ENCODE measurements around the gene GAGE12J. TPM values are rescaled to one million over a fixed set of nuclear protein-coding genes. Genes with fewer than 3 reads are reported as not detected.
"Not testable (repeated sequence)": the region's sequence is repeated elsewhere in the genome, so short reads cannot be mapped to it uniquely, and the experiment has no call there.

The GAGE12J gene
- total RNA-seq, 1 donor from 2014 or later: not detected

DNA sequence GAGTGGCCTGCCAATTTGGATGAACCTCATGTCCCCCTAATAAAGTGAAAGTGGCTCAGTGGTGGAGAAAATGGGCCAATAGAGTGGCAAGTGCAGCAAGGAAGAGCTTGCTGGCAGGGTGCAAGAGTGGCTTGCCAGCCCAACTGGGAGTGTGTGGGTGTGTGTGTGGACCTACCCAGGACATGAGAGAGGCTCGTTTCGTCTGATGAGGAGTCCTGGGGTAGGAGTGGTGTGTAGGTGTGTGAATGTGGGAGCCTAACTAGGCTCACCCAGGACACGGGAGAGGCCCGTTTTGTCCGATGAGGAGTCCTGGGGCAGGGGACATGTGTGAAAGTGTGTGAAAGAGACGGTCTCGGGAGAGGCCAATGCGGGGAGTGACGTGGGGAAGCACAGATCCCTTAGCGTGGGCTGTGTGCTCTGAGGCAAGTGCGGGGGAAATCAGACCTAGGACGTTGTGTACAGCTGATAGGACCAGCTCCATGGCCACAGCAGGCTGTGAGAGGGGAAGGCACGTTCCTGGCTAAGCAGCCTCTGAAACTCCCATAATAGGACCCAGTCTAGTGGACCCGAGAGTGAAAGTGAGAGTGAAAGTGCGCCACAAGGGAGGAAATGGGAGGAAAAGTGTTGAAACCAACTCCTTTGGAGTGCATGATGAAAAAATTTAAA is 13.1 kb upstream of the GAGE12J start:
- intact Hi-C loops (cut with DNase I): no loop called here
- DNase-seq (peak; percentile 40), ATAC-seq (ENCODE audit: poor library complexity) (peak; percentile 75)

DNA sequence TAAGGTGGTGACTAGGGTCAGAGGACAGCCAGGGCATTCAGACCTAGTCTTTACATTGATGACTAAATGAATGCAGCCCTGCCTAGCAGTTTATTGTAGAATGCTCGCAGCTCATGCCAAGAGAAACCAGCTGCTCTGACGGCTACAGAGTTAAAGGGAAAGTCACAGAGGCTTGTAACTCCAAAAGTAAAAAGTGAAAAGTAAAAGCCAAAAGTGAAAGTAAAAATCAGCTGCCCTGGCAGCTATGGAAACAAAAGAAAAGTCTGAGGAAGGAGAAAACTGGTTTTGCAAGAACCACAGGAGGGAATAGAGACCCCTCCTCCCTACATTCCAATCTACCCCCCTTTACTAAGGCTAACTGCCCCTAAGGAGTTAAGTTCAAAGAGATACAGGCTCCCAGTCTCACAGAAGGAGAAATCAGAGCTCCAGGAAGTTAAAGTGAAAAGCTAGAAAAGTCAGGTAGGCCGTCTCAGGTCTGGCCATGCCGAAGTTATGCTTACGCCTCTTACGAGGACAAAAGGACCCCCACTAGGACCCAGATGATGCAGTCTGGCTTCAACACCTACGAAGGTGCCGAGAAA is 12.3 kb upstream of the GAGE12J start:
- ATAC-seq (ENCODE audit: poor library complexity) (peak; percentile 22), DNase-seq (no peak)
- intact Hi-C loops (cut with DNase I): no loop called here

GRCh38 chrX:49310371-49310770 is 11.5 kb upstream of the GAGE12J start:
- ATAC-seq (ENCODE audit: poor library complexity) (no peak), DNase-seq (no peak)
- intact Hi-C loops (cut with DNase I): no loop called here

DNA sequence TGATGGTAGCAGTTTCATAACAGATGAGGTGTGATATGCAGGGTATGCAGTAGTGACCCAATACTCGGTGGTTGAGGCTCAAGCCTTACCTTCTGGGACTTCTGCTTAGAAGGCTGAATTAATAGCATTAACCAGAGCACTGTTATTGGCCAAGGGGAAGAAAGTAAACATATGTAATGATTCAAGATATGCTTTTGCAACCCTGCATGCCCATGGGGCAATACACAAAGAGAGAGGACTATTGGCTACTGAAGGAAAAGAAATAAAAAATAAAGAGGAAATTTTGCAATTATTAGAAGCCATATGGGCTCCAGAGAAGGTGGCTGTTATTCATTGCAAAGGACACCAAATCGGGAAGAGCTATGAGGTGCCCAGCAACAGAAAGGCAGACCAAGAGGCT is 9.7 kb upstream of the GAGE12J start:
- DNase-seq (no peak), ATAC-seq (ENCODE audit: poor library complexity) (no peak)
- intact Hi-C loops (cut with DNase I): no loop called here

GRCh38 chrX:49316085-49316484 is 5.8 kb upstream of the GAGE12J start:
- DNase-seq (no peak), ATAC-seq (ENCODE audit: poor library complexity) (no peak)
- intact Hi-C loops (cut with DNase I): no loop called here

GRCh38 chrX:49322266-49322665 is 429 bp downstream of the GAGE12J start:
- ATAC-seq (ENCODE audit: poor library complexity); DNase-seq; intact Hi-C loops (cut with DNase I): not testable (repeated sequence)

GRCh38 chrX:49323735-49324134 is 1.9 kb downstream of the GAGE12J start:
- ATAC-seq (ENCODE audit: poor library complexity); intact Hi-C loops (cut with DNase I); DNase-seq: not testable (repeated sequence)

GRCh38 chrX:49330421-49330820 is 8.6 kb downstream of the GAGE12J start:
- ATAC-seq (ENCODE audit: poor library complexity); DNase-seq; intact Hi-C loops (cut with DNase I): not testable (repeated sequence)

DNA sequence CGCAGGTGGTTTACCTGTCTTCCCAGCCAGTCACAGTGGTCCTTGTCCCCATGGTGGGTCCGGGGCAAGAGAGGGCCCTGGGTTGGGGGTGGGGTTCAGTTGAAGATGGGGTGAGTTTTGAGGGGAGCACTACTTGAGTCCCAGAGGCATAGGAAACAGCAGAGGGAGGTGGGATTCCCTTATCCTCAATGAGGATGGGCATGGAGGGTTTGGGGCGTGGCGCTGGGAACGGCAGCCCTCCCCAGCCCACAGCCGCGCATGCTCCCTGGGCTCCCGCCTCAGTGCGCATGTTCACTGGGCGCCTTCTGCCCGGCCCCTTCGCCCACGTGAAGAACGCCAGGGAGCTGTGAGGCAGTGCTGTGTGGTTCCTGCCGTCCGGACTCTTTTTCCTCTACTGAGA is 9.4 kb downstream of the GAGE12J start, which contains the start of gene GAGE13:
Gene GAGE13, plus strand, starts transcription at position 301 of the 400 bp plus-strand sequence. CDS start 1,156 bp downstream, outside the sequence.
- ATAC-seq (ENCODE audit: poor library complexity); intact Hi-C loops (cut with DNase I); DNase-seq: not testable (repeated sequence)

- ATAC-seq (ENCODE audit: poor library complexity); intact Hi-C loops (cut with DNase I): not testable (repeated sequence)
- DNase-seq: peak; percentile 46
Observed at GRCh38 chrX:49331841-49332240, 10.0 kb downstream of the GAGE12J start.

DNA sequence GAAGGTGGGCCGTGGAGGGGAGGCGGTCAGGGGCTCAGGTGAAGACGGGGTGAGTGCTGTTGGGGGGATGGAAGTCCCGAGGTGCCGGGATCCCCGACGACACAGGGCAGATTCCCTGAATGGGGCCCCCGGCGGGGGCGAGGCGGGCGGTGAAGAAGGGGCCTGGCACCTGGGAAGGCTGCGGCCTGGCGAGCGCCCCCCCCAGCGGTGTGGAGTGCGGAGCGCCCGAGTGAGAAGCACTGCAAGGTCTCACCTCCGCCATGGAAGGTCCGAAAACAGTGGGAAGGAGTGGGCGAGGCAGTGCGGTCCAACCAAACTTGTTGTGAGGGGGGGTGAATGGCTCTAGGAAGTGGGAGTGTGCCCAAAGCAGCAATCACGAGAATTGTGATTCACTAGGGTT is 19.6 kb downstream of the GAGE12J start:
- ATAC-seq (ENCODE audit: poor library complexity); DNase-seq; intact Hi-C loops (cut with DNase I): not testable (repeated sequence)

DNA sequence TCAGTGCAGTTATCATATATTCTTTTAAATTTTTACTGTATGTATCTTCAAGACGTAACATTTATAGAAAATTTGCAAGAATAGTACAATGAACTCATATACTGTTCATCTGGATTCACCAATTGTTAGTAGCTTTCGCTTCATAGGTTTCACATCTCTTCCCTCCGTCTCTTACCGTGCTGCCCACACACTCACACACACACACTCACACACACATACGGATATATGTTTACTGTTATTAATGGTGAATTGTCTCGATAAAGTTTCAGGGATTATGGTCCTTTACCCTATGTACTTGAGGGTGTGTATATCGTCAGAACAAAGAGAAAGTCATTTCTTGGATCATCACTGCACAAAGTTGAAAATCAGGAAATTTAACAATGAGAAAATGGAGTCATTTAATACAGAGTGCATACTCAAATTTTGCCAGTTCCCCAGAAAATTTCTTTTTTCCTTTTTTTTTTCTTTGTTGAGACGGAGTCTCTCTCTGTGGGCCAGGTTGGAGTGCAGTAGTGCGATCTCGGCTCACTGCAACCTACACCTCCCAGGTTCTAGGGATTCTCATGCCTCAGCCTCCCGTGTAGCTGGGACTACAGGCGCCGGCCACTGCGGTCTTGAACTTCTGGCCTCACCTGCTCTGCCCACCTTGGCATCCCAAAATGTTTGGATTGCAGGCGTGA is 22.8 kb downstream of the GAGE12J start:
- DNase-seq; ATAC-seq (ENCODE audit: poor library complexity); intact Hi-C loops (cut with DNase I): not testable (repeated sequence)

- ATAC-seq (ENCODE audit: poor library complexity); DNase-seq; intact Hi-C loops (cut with DNase I): not testable (repeated sequence)
Observed at GRCh38 chrX:49345402-49345801, 23.6 kb downstream of the GAGE12J start.

DNA sequence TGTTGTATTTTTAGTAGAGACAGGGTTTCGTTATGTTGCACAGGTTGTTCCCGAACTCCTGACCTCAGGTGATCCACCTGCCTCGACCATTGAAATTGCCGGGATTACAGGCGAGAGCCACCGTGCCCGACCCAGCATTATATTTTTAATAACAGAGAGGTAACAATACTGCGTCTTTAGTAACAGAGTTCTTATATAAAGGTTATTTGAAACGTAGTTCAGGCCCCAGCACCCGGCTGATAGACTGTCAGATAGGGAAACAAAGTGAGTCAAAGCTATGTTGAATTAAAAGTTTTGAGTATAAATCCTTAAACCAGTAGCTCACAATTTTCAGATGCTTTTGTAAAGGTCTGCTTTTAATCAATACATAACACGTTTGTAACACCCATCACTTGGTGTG is 24.3 kb downstream of the GAGE12J start:
- ATAC-seq (ENCODE audit: poor library complexity); DNase-seq; intact Hi-C loops (cut with DNase I): not testable (repeated sequence)

Other genes starting within 250 kb of the GAGE12J start
- 6.9 TPM for gene PRAF2, start 248.0 kb upstream of the GAGE12J start, total RNA-seq
- 79.0 TPM for gene WDR45, start 242.2 kb upstream of the GAGE12J start, total RNA-seq
- 17.8 TPM for gene GPKOW, start 198.3 kb upstream of the GAGE12J start, total RNA-seq
- 5.3 TPM for gene MAGIX, start 159.3 kb upstream of the GAGE12J start, total RNA-seq
- 50.1 TPM for gene PLP2, start 150.1 kb upstream of the GAGE12J start, total RNA-seq
- gene PRICKLE3, start 135.7 kb upstream of the GAGE12J start, total RNA-seq: 12.7 TPM
- 1.6 TPM for gene SYP, start 121.8 kb upstream of the GAGE12J start, total RNA-seq
- gene CACNA1F, start 88.7 kb upstream of the GAGE12J start, total RNA-seq: 0.11 TPM
- 10.8 TPM for gene CCDC22, start 86.6 kb upstream of the GAGE12J start, total RNA-seq
- not detected for gene FOXP3, start 57.3 kb upstream of the GAGE12J start, total RNA-seq
- 21.9 TPM for gene PPP1R3F, start 52.2 kb upstream of the GAGE12J start, total RNA-seq
- gene GAGE10, start 18.4 kb upstream of the GAGE12J start, total RNA-seq: not detected
- gene GAGE13, start 9.5 kb downstream of the GAGE12J start, total RNA-seq: not detected
- not detected for gene GAGE12C, start 210.1 kb downstream of the GAGE12J start, total RNA-seq
- gene GAGE12D, start 219.7 kb downstream of the GAGE12J start, total RNA-seq: not detected
- not detected for gene GAGE12E, start 229.3 kb downstream of the GAGE12J start, total RNA-seq
- gene GAGE12F, start 238.8 kb downstream of the GAGE12J start, total RNA-seq: not detected
- gene GAGE12G, start 248.4 kb downstream of the GAGE12J start, total RNA-seq: not detected